ENCODE results near the gene BMP7.

Gene BMP7

GRCh38 chr20:57270204-57270984 lies 4.0 kb upstream of the BMP7 start (continued):
- no peak for TF ChIP-seq PBX3 (CRISPR knock-in tag; IDR thresholded peaks at IDR 0.05)
- TF ChIP-seq GLIS2 (tag by site-specific recombination; IDR thresholded peaks at IDR 0.05) = peak; percentile 59
- TF ChIP-seq SCRT1 (tag by site-specific recombination; IDR thresholded peaks at IDR 0.05; ENCODE audit: borderline replicate concordance) = no peak
- no peak for TF ChIP-seq ZNF423 (tag by site-specific recombination; IDR thresholded peaks at IDR 0.05)
- no peak for TF ChIP-seq ZBTB21 (tag by site-specific recombination; IDR thresholded peaks at IDR 0.05)
- TF ChIP-seq ZNF580 (tag by site-specific recombination; IDR thresholded peaks at IDR 0.05) = no peak
- TF ChIP-seq ZFP37 (tag by site-specific recombination; IDR thresholded peaks at IDR 0.05) = no peak
- peak; percentile 59; the same call in 1 of the 2 replicates for TF ChIP-seq PRDM1 (tag by site-specific recombination; IDR thresholded peaks at IDR 0.05)
- no peak for TF ChIP-seq ZNF10 (tag by site-specific recombination; IDR thresholded peaks at IDR 0.05)
- no peak for TF ChIP-seq ZFHX2 (tag by site-specific recombination; conservative IDR thresholded peaks at IDR 0.05)
- TF ChIP-seq ZNF214 (tag by site-specific recombination; IDR thresholded peaks at IDR 0.05; ENCODE audit: borderline replicate concordance) = no peak
- peak; percentile 47; the same call in 1 of the 2 replicates for TF ChIP-seq TRIM28 (IDR thresholded peaks at IDR 0.05; ENCODE audit: borderline replicate concordance, low read length)
- TF ChIP-seq ZNF777 (tag by site-specific recombination; IDR thresholded peaks at IDR 0.05; ENCODE audit: borderline replicate concordance) = no peak
- TF ChIP-seq ZNF549 (tag by site-specific recombination; IDR thresholded peaks at IDR 0.05) = no peak
- TF ChIP-seq ZNF23 (tag by site-specific recombination; IDR thresholded peaks at IDR 0.05; ENCODE audit: borderline replicate concordance) = no peak
- no peak for TF ChIP-seq ZNF354C (tag by site-specific recombination; IDR thresholded peaks at IDR 0.05; ENCODE audit: borderline replicate concordance, low read depth)
- TF ChIP-seq ZNF692 (tag by site-specific recombination; IDR thresholded peaks at IDR 0.05) = no peak
- peak; percentile 80 for TF ChIP-seq GLIS1 (tag by site-specific recombination; IDR thresholded peaks at IDR 0.05)
- TF ChIP-seq ZNF677 (tag by site-specific recombination; IDR thresholded peaks at IDR 0.05) = no peak
- no peak for TF ChIP-seq ZBTB8A (tag by site-specific recombination; IDR thresholded peaks at IDR 0.05)
- no peak for TF ChIP-seq ZBTB10 (tag by site-specific recombination; IDR thresholded peaks at IDR 0.05)
